Osteocyte (in vitro differentiated cells): ENCODE measurements around the gene FNDC3B. TPM values are rescaled to one million over a fixed set of nuclear protein-coding genes. Genes with fewer than 3 reads are reported as not detected.
A peak's percentile ranks its signal among the peaks of the same experiment; 100 is the strongest.

ENCODE experiments used
- DNase-seq: peaks from one replicate; pipeline ENCODE4 v3.0.0; 2021; ENCODE audit warnings: mixed read lengths; ENCODE audit not compliant: unreplicated experiment; ENCODE audit errors: extremely low spot score
- H3K27ac Mint-ChIP-seq: one replicate; pipeline ENCODE4 v1.8.0; 2021; ENCODE audit warnings: mild to moderate bottlenecking, mixed read lengths; ENCODE audit not compliant: unreplicated experiment
- H3K27me3 Mint-ChIP-seq: one replicate; pipeline ENCODE4 v1.8.0; 2021; ENCODE audit warnings: mixed read lengths; ENCODE audit not compliant: unreplicated experiment
- H3K36me3 Mint-ChIP-seq: one replicate; pipeline ENCODE4 v1.8.0; 2021; ENCODE audit warnings: mixed read lengths; ENCODE audit not compliant: unreplicated experiment
- H3K4me1 Mint-ChIP-seq: one replicate; pipeline ENCODE4 v1.8.0; 2021; ENCODE audit warnings: mixed read lengths; ENCODE audit not compliant: unreplicated experiment
- H3K4me3 Mint-ChIP-seq: one replicate; pipeline ENCODE4 v1.8.0; 2021; ENCODE audit warnings: mild to moderate bottlenecking, moderate library complexity, mixed read lengths; ENCODE audit not compliant: unreplicated experiment
- H3K9me3 Mint-ChIP-seq: one replicate; pipeline ENCODE4 v1.8.0; 2021; ENCODE audit warnings: mixed read lengths; ENCODE audit not compliant: unreplicated experiment
- CTCF ChIP-seq: fragments of 200-600 bp; sonication (generic); IDR thresholded peaks from 2 replicates; pipeline ENCODE4 v1.5.0; 2021; ENCODE audit warnings: antibody characterized with exemption, mild to moderate bottlenecking, moderate library complexity
- total RNA-seq: library from RNA; stranded (reverse); gene quantifications from 2 replicates; pipeline ENCODE4 v1.2.1, GENCODE V29; 2021

Gene FNDC3B
- total RNA-seq, 1 donor from 2014 or later: 240 TPM

DNA sequence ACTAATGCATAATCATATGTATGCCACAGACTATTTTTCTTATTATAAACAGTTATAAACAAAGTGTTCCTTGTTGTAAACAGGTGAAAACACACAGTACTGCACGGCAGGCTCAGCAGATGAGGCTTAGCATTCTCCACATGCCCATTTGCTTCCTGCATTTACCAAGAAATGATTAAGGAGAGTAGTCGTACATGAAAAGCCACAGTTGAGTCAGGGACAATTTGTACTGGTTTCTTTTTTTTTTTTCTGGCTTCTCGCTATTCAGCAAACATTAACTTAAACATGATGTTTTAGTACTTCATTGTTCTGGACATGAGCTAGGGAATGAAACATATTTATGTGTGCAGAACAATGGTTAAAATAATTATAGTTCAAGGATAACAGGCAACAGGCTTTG lies 345.5 kb downstream of the FNDC3B start:
- no peak for TF ChIP-seq CTCF
- H3K27ac Mint-ChIP-seq: no peak overlapping the region
- no peaks in the 10 kb centered on the region for H3K27me3 Mint-ChIP-seq
- peaks cover 38% of the 10 kb centered on the region for H3K36me3 Mint-ChIP-seq
- DNase-seq: no peak
- H3K4me1 Mint-ChIP-seq: no peaks in the 10 kb centered on the region
- peaks cover 10% of the 10 kb centered on the region for H3K9me3 Mint-ChIP-seq
- H3K4me3 Mint-ChIP-seq: no peak overlapping the region

- H3K4me1 Mint-ChIP-seq: peaks cover 10% of the 10 kb centered on the region
- peaks cover 13% of the 10 kb centered on the region for H3K36me3 Mint-ChIP-seq
- no peak for DNase-seq
- peaks cover 2% of the 10 kb centered on the region for H3K9me3 Mint-ChIP-seq
- TF ChIP-seq CTCF: no peak
- H3K4me3 Mint-ChIP-seq: no peak overlapping the region
- no peaks in the 10 kb centered on the region for H3K27me3 Mint-ChIP-seq
- H3K27ac Mint-ChIP-seq: no peak overlapping the region
Measured at GRCh38 chr3:172387728-172388127, 348.4 kb downstream of the FNDC3B start.

- H3K36me3 Mint-ChIP-seq: peaks cover 11% of the 10 kb centered on the region
- no peak for DNase-seq
- H3K27me3 Mint-ChIP-seq: no peaks in the 10 kb centered on the region
- no peak overlapping the region for H3K27ac Mint-ChIP-seq
- no peaks in the 10 kb centered on the region for H3K9me3 Mint-ChIP-seq
- TF ChIP-seq CTCF: no peak
- H3K4me3 Mint-ChIP-seq: no peak overlapping the region
- peaks cover 10% of the 10 kb centered on the region for H3K4me1 Mint-ChIP-seq
Measured at GRCh38 chr3:172388412-172389078, 349.2 kb downstream of the FNDC3B start.

DNA sequence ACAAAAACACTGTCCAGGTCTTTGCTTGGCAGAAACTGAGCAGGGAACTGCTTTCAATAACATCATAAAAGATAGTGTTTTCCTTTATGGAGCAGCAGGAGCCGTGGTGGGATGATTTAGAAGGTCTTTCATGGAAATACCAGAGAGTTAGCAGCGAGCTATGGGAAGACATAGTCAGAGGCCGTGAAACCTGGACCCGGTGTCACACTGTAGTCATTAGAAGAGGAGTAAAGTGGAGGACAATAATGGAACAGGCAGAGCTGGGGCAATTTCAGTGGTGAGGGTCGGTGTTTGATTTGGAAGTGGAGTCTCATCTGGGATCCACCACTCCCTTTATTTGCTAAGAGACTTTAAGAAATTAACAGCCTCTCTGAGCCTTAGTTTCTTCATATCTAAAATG lies 351.4 kb downstream of the FNDC3B start:
- Mint-ChIP-seq H3K9me3 (no peaks in the 10 kb centered on the region), H3K27ac (no peak overlapping the region), H3K4me1 (peaks cover 11% of the 10 kb centered on the region), H3K27me3 (no peaks in the 10 kb centered on the region), H3K4me3 (no peak overlapping the region), H3K36me3 (peaks cover 21% of the 10 kb centered on the region)
- DNase-seq: no peak
- no peak for TF ChIP-seq CTCF

GRCh38 chr3:172391592-172392302 lies 352.4 kb downstream of the FNDC3B start:
- peaks cover 23% of the 10 kb centered on the region for H3K36me3 Mint-ChIP-seq
- no peak overlapping the region for H3K4me3 Mint-ChIP-seq
- no peaks in the 10 kb centered on the region for H3K27me3 Mint-ChIP-seq
- H3K27ac Mint-ChIP-seq: peak overlapping the region; percentile 5
- H3K9me3 Mint-ChIP-seq: no peaks in the 10 kb centered on the region
- peaks cover 11% of the 10 kb centered on the region for H3K4me1 Mint-ChIP-seq
- DNase-seq: no peak
- TF ChIP-seq CTCF: no peak
